SK-N-SH treated with all-trans-retinoic acid at 6 μM for 48 hours (cell line): ENCODE results near the gene OLFML3.

Experiments
- ATAC-seq: fragments of 200-7000 bp; cut with Tn5 transposase; 3 replicates; pipeline ENCODE4 v1.9.1; 2020; ENCODE audit warnings: mild to moderate bottlenecking, moderate library complexity
- ARNTL ChIP-seq: fragments of 450-650 bp; formaldehyde crosslinking; IDR thresholded peaks from 2 replicates; pipeline ENCODE4 v1.5.0; 2020; ENCODE audit warnings: low read depth, mild to moderate bottlenecking, moderate library complexity, borderline replicate concordance
- BACH2 ChIP-seq: fragments of 250-450 bp; sonication (Bioruptor Pico); IDR thresholded peaks from 2 replicates; pipeline ENCODE4 v1.9.0; 2021; ENCODE audit warnings: mild to moderate bottlenecking, borderline replicate concordance
- CSDC2 ChIP-seq: fragments of 250-450 bp; sonication (Bioruptor Pico); IDR thresholded peaks from 2 replicates; pipeline ENCODE4 v1.5.0; 2020; ENCODE audit warnings: mild to moderate bottlenecking, moderate library complexity
- ESRRG ChIP-seq: fragments of 250-450 bp; sonication (Bioruptor Pico); IDR thresholded peaks from 2 replicates; pipeline ENCODE4 v1.6.1; 2021; ENCODE audit warnings: mild to moderate bottlenecking
- GLIS3 ChIP-seq: fragments of 250-450 bp; sonication (Bioruptor Pico); IDR thresholded peaks from 2 replicates; pipeline ENCODE4 v1.5.0; 2020; ENCODE audit warnings: mild to moderate bottlenecking, moderate library complexity
- ISL1 ChIP-seq: fragments of 250-450 bp; sonication (Bioruptor Pico); IDR thresholded peaks from 2 replicates; pipeline ENCODE4 v2.1.2; 2022; ENCODE audit warnings: mild to moderate bottlenecking, moderate library complexity
- OSR1 ChIP-seq: fragments of 250-450 bp; sonication (Bioruptor Pico); IDR thresholded peaks from 2 replicates; pipeline ENCODE4 v1.8.0; 2022; ENCODE audit warnings: moderate library complexity, mild to moderate bottlenecking, inconsistent platforms
- PPARA ChIP-seq: fragments of 250-450 bp; sonication (Bioruptor Pico); IDR thresholded peaks from 2 replicates; pipeline ENCODE4 v1.5.0; 2020; ENCODE audit warnings: mild to moderate bottlenecking, borderline replicate concordance
- RARB ChIP-seq: fragments of 250-450 bp; sonication (Bioruptor Pico); IDR thresholded peaks from 2 replicates; pipeline ENCODE4 v1.8.0; 2021; ENCODE audit warnings: mild to moderate bottlenecking, moderate library complexity
- SNAI2 ChIP-seq: fragments of 250-450 bp; sonication (Bioruptor Pico); IDR thresholded peaks from 2 replicates; pipeline ENCODE4 v1.5.0; 2020; ENCODE audit warnings: mild to moderate bottlenecking, moderate library complexity
- TCF4 ChIP-seq: fragments of 250-450 bp; sonication (Bioruptor Pico); IDR thresholded peaks from 2 replicates; pipeline ENCODE4 v1.8.0; 2021; ENCODE audit warnings: mild to moderate bottlenecking, moderate library complexity, borderline replicate concordance
- TOX ChIP-seq: fragments of 250-450 bp; sonication (Bioruptor Pico); IDR thresholded peaks from 2 replicates; pipeline ENCODE4 v1.8.0; 2021; ENCODE audit warnings: mild to moderate bottlenecking, moderate library complexity, borderline replicate concordance
- ZC3H10 ChIP-seq: fragments of 250-450 bp; sonication (Bioruptor Pico); IDR thresholded peaks from 2 replicates; pipeline ENCODE4 v1.5.1; 2021; ENCODE audit warnings: mild to moderate bottlenecking, moderate library complexity
- ZFP3 ChIP-seq: fragments of 250-450 bp; sonication (Bioruptor Pico); IDR thresholded peaks from 2 replicates; pipeline ENCODE4 v1.5.0; 2020; ENCODE audit warnings: mild to moderate bottlenecking, moderate library complexity
- ZFP30 ChIP-seq: fragments of 450-650 bp; formaldehyde crosslinking; IDR thresholded peaks from 2 replicates; pipeline ENCODE4 v1.5.0; 2022; ENCODE audit warnings: mild to moderate bottlenecking, moderate library complexity
- ZNF565 ChIP-seq: fragments of 450-650 bp; formaldehyde crosslinking; conservative IDR thresholded peaks from 2 replicates; pipeline ENCODE4 v1.5.0; 2020; ENCODE audit warnings: low read depth, mild to moderate bottlenecking, moderate library complexity
- ZNF70 ChIP-seq: fragments of 450-650 bp; formaldehyde crosslinking; IDR thresholded peaks from 2 replicates; pipeline ENCODE4 v1.5.0; 2020; ENCODE audit warnings: mild to moderate bottlenecking, moderate library complexity
- ZNF8 ChIP-seq: fragments of 450-650 bp; formaldehyde crosslinking; IDR thresholded peaks from 2 replicates; pipeline ENCODE4 v1.5.0; 2020; ENCODE audit warnings: mild to moderate bottlenecking, moderate library complexity
- TF ChIP-seq, protein P1 (sequence below): fragments of 250-450 bp; sonication (Bioruptor Pico); IDR thresholded peaks from 2 replicates; pipeline ENCODE4 v1.5.1; 2021; ENCODE audit warnings: mild to moderate bottlenecking, moderate library complexity
- TF ChIP-seq, protein P2 (sequence below): fragments of 250-450 bp; sonication (Bioruptor Pico); IDR thresholded peaks from 2 replicates; pipeline ENCODE4 v1.5.1; 2020; ENCODE audit warnings: low read depth, mild to moderate bottlenecking, moderate library complexity
- TF ChIP-seq, protein P3 (sequence below): fragments of 250-450 bp; sonication (Bioruptor Pico); IDR thresholded peaks from 2 replicates; pipeline ENCODE4 v1.8.0; 2020; ENCODE audit warnings: mild to moderate bottlenecking, moderate library complexity, borderline replicate concordance
- TF ChIP-seq, protein P4 (sequence below): fragments of 250-450 bp; sonication (Bioruptor Pico); IDR thresholded peaks from 2 replicates; pipeline ENCODE4 v1.5.0; 2020; ENCODE audit warnings: mild to moderate bottlenecking, moderate library complexity
- TF ChIP-seq, protein P5 (sequence below): fragments of 250-450 bp; sonication (Bioruptor Pico); IDR thresholded peaks from 2 replicates; pipeline ENCODE4 v1.8.0; 2021; ENCODE audit warnings: low read depth, mild to moderate bottlenecking, moderate library complexity, borderline replicate concordance

OLFML3 gene

DNA sequence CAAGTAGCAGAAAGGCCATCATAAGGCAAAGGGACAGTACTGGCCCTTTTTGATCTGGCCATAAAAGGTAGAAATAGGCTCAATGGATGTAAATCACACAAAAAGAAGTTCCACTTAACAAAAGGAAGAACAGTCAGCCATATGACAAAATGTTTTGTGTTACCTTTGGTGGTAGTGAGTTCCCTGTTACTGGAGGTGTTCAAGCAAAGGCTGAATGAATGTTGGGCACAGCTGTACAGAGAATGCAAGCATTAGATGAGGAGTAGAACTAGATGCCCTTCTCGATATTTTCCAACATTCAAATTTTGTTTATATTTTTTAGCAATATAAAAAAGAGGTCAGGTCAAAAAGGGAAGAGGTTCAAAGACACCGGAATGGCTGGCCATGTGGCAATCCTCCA lies 20.0 kb downstream of the OLFML3 start:
- no peak for ATAC-seq
- TF ChIP-seq TOX (CRISPR knock-in tag) = no peak
- TF ChIP-seq PPARA (CRISPR knock-in tag) = no peak
- no peak for TF ChIP-seq ZC3H10 (CRISPR knock-in tag)
- TF ChIP-seq GLIS3 (CRISPR knock-in tag) = no peak
- no peak for TF ChIP-seq ARNTL
- no peak for TF ChIP-seq ZNF8 (CRISPR knock-in tag)
- TF ChIP-seq ESRRG (CRISPR knock-in tag) = no peak
- TF ChIP-seq, protein P1, sequence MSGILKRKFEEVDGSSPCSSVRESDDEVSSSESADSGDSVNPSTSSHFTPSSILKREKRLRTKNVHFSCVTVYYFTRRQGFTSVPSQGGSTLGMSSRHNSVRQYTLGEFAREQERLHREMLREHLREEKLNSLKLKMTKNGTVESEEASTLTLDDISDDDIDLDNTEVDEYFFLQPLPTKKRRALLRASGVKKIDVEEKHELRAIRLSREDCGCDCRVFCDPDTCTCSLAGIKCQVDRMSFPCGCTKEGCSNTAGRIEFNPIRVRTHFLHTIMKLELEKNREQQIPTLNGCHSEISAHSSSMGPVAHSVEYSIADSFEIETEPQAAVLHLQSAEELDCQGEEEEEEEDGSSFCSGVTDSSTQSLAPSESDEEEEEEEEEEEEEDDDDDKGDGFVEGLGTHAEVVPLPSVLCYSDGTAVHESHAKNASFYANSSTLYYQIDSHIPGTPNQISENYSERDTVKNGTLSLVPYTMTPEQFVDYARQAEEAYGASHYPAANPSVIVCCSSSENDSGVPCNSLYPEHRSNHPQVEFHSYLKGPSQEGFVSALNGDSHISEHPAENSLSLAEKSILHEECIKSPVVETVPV = no peak

DNA sequence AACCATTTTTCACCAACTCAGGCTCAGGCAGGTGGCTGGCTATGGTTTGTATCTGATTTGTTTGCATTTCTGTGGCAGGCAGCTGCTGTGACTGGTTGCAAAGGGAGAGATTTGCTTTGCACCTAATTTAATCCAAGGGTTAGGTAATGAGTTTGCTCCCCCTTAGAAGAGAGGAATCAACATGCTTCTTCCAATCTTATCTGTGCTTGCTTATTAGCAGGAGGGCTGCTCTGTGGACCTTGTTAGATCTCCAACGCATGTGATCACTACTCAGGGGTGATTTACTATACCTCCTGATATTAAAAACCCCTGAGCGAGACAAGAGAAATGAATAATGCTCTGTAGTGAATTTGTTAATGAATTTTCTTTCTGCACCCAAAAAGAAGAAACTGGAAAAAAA lies 20.5 kb downstream of the OLFML3 start:
- no peak for ATAC-seq
- TF ChIP-seq RARB (CRISPR knock-in tag) = no peak
- TF ChIP-seq ZC3H10 (CRISPR knock-in tag) = no peak
- TF ChIP-seq, protein P2, sequence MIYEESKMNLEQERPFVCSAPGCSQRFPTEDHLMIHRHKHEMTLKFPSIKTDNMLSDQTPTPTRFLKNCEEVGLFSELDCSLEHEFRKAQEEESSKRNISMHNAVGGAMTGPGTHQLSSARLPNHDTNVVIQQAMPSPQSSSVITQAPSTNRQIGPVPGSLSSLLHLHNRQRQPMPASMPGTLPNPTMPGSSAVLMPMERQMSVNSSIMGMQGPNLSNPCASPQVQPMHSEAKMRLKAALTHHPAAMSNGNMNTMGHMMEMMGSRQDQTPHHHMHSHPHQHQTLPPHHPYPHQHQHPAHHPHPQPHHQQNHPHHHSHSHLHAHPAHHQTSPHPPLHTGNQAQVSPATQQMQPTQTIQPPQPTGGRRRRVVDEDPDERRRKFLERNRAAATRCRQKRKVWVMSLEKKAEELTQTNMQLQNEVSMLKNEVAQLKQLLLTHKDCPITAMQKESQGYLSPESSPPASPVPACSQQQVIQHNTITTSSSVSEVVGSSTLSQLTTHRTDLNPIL (CRISPR knock-in tag) = no peak
- no peak for TF ChIP-seq ZNF565
- TF ChIP-seq OSR1 = no peak
- TF ChIP-seq, protein P3, sequence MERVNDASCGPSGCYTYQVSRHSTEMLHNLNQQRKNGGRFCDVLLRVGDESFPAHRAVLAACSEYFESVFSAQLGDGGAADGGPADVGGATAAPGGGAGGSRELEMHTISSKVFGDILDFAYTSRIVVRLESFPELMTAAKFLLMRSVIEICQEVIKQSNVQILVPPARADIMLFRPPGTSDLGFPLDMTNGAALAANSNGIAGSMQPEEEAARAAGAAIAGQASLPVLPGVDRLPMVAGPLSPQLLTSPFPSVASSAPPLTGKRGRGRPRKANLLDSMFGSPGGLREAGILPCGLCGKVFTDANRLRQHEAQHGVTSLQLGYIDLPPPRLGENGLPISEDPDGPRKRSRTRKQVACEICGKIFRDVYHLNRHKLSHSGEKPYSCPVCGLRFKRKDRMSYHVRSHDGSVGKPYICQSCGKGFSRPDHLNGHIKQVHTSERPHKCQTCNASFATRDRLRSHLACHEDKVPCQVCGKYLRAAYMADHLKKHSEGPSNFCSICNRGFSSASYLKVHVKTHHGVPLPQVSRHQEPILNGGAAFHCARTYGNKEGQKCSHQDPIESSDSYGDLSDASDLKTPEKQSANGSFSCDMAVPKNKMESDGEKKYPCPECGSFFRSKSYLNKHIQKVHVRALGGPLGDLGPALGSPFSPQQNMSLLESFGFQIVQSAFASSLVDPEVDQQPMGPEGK = no peak
- no peak for TF ChIP-seq ZFP3
- TF ChIP-seq ISL1 = no peak
- no peak for TF ChIP-seq ARNTL
- no peak for TF ChIP-seq ZNF8 (CRISPR knock-in tag)
- TF ChIP-seq, protein P4, sequence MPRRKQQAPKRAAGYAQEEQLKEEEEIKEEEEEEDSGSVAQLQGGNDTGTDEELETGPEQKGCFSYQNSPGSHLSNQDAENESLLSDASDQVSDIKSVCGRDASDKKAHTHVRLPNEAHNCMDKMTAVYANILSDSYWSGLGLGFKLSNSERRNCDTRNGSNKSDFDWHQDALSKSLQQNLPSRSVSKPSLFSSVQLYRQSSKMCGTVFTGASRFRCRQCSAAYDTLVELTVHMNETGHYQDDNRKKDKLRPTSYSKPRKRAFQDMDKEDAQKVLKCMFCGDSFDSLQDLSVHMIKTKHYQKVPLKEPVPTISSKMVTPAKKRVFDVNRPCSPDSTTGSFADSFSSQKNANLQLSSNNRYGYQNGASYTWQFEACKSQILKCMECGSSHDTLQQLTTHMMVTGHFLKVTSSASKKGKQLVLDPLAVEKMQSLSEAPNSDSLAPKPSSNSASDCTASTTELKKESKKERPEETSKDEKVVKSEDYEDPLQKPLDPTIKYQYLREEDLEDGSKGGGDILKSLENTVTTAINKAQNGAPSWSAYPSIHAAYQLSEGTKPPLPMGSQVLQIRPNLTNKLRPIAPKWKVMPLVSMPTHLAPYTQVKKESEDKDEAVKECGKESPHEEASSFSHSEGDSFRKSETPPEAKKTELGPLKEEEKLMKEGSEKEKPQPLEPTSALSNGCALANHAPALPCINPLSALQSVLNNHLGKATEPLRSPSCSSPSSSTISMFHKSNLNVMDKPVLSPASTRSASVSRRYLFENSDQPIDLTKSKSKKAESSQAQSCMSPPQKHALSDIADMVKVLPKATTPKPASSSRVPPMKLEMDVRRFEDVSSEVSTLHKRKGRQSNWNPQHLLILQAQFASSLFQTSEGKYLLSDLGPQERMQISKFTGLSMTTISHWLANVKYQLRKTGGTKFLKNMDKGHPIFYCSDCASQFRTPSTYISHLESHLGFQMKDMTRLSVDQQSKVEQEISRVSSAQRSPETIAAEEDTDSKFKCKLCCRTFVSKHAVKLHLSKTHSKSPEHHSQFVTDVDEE (CRISPR knock-in tag) = no peak
- no peak for TF ChIP-seq TOX (CRISPR knock-in tag)
- no peak for TF ChIP-seq PPARA (CRISPR knock-in tag)
- no peak for TF ChIP-seq GLIS3 (CRISPR knock-in tag)
- no peak for TF ChIP-seq TCF4

DNA sequence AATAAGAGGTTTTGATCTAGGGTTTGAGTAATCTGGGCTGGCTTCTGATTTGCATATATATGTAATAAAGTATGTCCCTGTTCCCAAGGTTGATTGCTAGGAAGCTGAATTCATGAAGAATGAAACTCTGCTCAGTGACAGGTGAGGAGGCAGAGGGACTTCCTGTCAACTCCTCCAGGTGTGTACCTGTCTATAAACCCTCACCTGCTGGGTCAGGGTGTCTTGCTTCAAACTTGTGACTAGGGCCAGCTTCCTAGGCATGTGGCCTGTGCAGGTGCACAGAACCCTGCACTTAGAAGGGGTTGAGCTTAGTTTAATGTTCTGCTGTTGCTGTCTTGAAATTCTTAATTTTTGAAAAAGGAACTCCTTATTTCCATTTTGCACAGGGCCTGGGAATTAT lies 21.1 kb downstream of the OLFML3 start:
- no peak for ATAC-seq
- no peak for TF ChIP-seq ZC3H10 (CRISPR knock-in tag)
- TF ChIP-seq, protein P4 (CRISPR knock-in tag) = no peak
- no peak for TF ChIP-seq PPARA (CRISPR knock-in tag)
- TF ChIP-seq ZNF70 (CRISPR knock-in tag) = no peak
- TF ChIP-seq, protein P1 = no peak
- no peak for TF ChIP-seq SNAI2 (CRISPR knock-in tag)
- TF ChIP-seq ISL1 = no peak
- TF ChIP-seq ARNTL = no peak
- TF ChIP-seq CSDC2 = no peak
- TF ChIP-seq ZFP30 (CRISPR knock-in tag) = no peak
- no peak for TF ChIP-seq TCF4
- no peak for TF ChIP-seq ZFP3
- no peak for TF ChIP-seq BACH2 (CRISPR knock-in tag)
- TF ChIP-seq, protein P5, sequence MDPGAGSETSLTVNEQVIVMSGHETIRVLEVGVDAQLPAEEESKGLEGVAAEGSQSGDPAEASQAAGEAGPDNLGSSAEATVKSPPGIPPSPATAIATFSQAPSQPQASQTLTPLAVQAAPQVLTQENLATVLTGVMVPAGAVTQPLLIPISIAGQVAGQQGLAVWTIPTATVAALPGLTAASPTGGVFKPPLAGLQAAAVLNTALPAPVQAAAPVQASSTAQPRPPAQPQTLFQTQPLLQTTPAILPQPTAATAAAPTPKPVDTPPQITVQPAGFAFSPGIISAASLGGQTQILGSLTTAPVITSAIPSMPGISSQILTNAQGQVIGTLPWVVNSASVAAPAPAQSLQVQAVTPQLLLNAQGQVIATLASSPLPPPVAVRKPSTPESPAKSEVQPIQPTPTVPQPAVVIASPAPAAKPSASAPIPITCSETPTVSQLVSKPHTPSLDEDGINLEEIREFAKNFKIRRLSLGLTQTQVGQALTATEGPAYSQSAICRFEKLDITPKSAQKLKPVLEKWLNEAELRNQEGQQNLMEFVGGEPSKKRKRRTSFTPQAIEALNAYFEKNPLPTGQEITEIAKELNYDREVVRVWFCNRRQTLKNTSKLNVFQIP (CRISPR knock-in tag) = no peak
